Islet precursor cell (in vitro differentiated cells): ENCODE data around the gene S1PR4.
"Not testable (repeated sequence)": the region's sequence is repeated elsewhere in the genome, so short reads cannot be mapped to it uniquely, and the experiment has no call there.

ENCODE experiments used
- DNase-seq: peaks from one replicate; pipeline ENCODE4 v3.0.0-alpha.2; 2018

S1PR4 gene

GRCh38 chr19:3153286-3154230 is 25.0 kb upstream of the S1PR4 start:
- no peak for DNase-seq

- DNase-seq, result not testable (repeated sequence)
Measured at GRCh38 chr19:3154447-3154846, 24.1 kb upstream of the S1PR4 start.

- DNase-seq, result peak; percentile 95
Measured at GRCh38 chr19:3154957-3155736, 23.4 kb upstream of the S1PR4 start.

- DNase-seq, result no peak
Measured at GRCh38 chr19:3157096-3157845, 21.3 kb upstream of the S1PR4 start.

GRCh38 chr19:3159565-3159964 is 19.0 kb upstream of the S1PR4 start:
- no peak for DNase-seq

- DNase-seq, result no peak
Measured at GRCh38 chr19:3160219-3160618, 18.4 kb upstream of the S1PR4 start.

- DNase-seq, result no peak
Measured at GRCh38 chr19:3161453-3161852, 17.1 kb upstream of the S1PR4 start.

GRCh38 chr19:3162418-3163229 is 15.9 kb upstream of the S1PR4 start:
- no peak for DNase-seq

GRCh38 chr19:3163230-3163886 is 15.2 kb upstream of the S1PR4 start:
- peak; percentile 81 for DNase-seq

- DNase-seq, result no peak
Measured at GRCh38 chr19:3163943-3164342, 14.6 kb upstream of the S1PR4 start.

- peak; percentile 56 for DNase-seq
Measured at GRCh38 chr19:3167533-3168272, 10.9 kb upstream of the S1PR4 start.

- DNase-seq, result peak; percentile 54
Measured at GRCh38 chr19:3171894-3172672, 6.5 kb upstream of the S1PR4 start.

GRCh38 chr19:3172673-3173000 is 5.9 kb upstream of the S1PR4 start:
- not testable (repeated sequence) for DNase-seq

- peak; percentile 56 for DNase-seq
Measured at GRCh38 chr19:3175781-3176714, 2.5 kb upstream of the S1PR4 start.

GRCh38 chr19:3176715-3177501 is 1.7 kb upstream of the S1PR4 start:
- peak; percentile 88 for DNase-seq

GRCh38 chr19:3178973-3179738 is 587 bp downstream of the S1PR4 start:
- DNase-seq, result no peak

- DNase-seq, result no peak
Measured at GRCh38 chr19:3179739-3180293, 1.2 kb downstream of the S1PR4 start.
